ENCODE data around the gene ZNF474.

The ZNF474 gene

GRCh38 chr5:122099060-122099790 lies 30.1 kb upstream of the ZNF474 start:
- H3K36me3 ChIP-seq (ENCODE audit: control insufficient read depth, insufficient read depth, low read length) = no peaks in the 10 kb centered on the region
- no peak overlapping the region for H4K8ac ChIP-seq (ENCODE audit: low read depth, low read length)
- H3K23ac ChIP-seq (ENCODE audit: low read length) = no peak overlapping the region
- H3K4me1 ChIP-seq (ENCODE audit: control insufficient read depth, low read depth, low read length) = no peaks in the 10 kb centered on the region
- H3K18ac ChIP-seq (ENCODE audit: low read length) = no peak overlapping the region
- no peaks in the 10 kb centered on the region for H3K79me2 ChIP-seq (ENCODE audit: control insufficient read depth, insufficient read depth, low read length)
- no peak overlapping the region for H2AK5ac ChIP-seq (ENCODE audit: low read length)
- no peak overlapping the region for H3K27ac ChIP-seq (ENCODE audit: low read depth, low read length)
- H2BK120ac ChIP-seq (ENCODE audit: low read depth, low read length) = no peak overlapping the region
- H2BK5ac ChIP-seq (ENCODE audit: low read length) = no peak overlapping the region
- no peak overlapping the region for H3K4me2 ChIP-seq (ENCODE audit: low read length)
- DNase-seq = peak; percentile 48
- no peaks in the 10 kb centered on the region for H3K79me1 ChIP-seq (ENCODE audit: low read length)
- no peak overlapping the region for H4K5ac ChIP-seq (ENCODE audit: low read length)
- H2BK15ac ChIP-seq (replicated peaks; ENCODE audit: low read depth) = no peak overlapping the region
- H3K27me3 ChIP-seq (ENCODE audit: insufficient read depth, low read length, poor library complexity) = no peaks in the 10 kb centered on the region
- no CpG with 5 or more reads among the region's 6 CpGs for WGBS (ENCODE audit: extremely low coverage, insufficient coverage, low lambda C conversion rate)
- no peak overlapping the region for H3K56ac ChIP-seq (ENCODE audit: low read length)
- H3K4ac ChIP-seq (ENCODE audit: low read depth, low read length) = no peak overlapping the region
- H3K4me3 ChIP-seq (ENCODE audit: low read length) = no peak overlapping the region
- H3K9ac ChIP-seq (ENCODE audit: low read length) = no peak overlapping the region

- Histone ChIP-seq H3K4me3 (ENCODE audit: low read length) (no peak overlapping the region), H3K79me2 (ENCODE audit: control insufficient read depth, insufficient read depth, low read length) (no peaks in the 10 kb centered on the region), H3K36me3 (ENCODE audit: control insufficient read depth, insufficient read depth, low read length) (no peaks in the 10 kb centered on the region), H3K27me3 (ENCODE audit: insufficient read depth, low read length, poor library complexity) (no peaks in the 10 kb centered on the region), H2BK5ac (ENCODE audit: low read length) (no peak overlapping the region), H3K27ac (ENCODE audit: low read depth, low read length) (no peak overlapping the region), H3K18ac (ENCODE audit: low read length) (no peak overlapping the region), H2AK5ac (ENCODE audit: low read length) (no peak overlapping the region), H3K56ac (ENCODE audit: low read length) (no peak overlapping the region), H3K4me2 (ENCODE audit: low read length) (no peak overlapping the region), H2BK15ac (replicated peaks; ENCODE audit: low read depth) (no peak overlapping the region), H4K5ac (ENCODE audit: low read length) (no peak overlapping the region), H4K8ac (ENCODE audit: low read depth, low read length) (no peak overlapping the region), H3K79me1 (ENCODE audit: low read length) (no peaks in the 10 kb centered on the region), H3K4ac (ENCODE audit: low read depth, low read length) (no peak overlapping the region), H3K4me1 (ENCODE audit: control insufficient read depth, low read depth, low read length) (no peaks in the 10 kb centered on the region), H2BK120ac (ENCODE audit: low read depth, low read length) (no peak overlapping the region), H3K23ac (ENCODE audit: low read length) (no peak overlapping the region), H3K9ac (ENCODE audit: low read length) (no peak overlapping the region)
- peak; percentile 28 for DNase-seq
- no CpG with 5 or more reads among the region's 4 CpGs for WGBS (ENCODE audit: extremely low coverage, insufficient coverage, low lambda C conversion rate)
These were observed 27.6 kb upstream of the ZNF474 start for GRCh38 chr5:122101636-122102285.

- no peak overlapping the region for H4K8ac ChIP-seq (ENCODE audit: low read depth, low read length)
- no peak overlapping the region for H3K27ac ChIP-seq (ENCODE audit: low read depth, low read length)
- H2BK120ac ChIP-seq (ENCODE audit: low read depth, low read length) = no peak overlapping the region
- no peak overlapping the region for H2BK15ac ChIP-seq (replicated peaks; ENCODE audit: low read depth)
- no peak overlapping the region for H3K56ac ChIP-seq (ENCODE audit: low read length)
- H3K79me1 ChIP-seq (ENCODE audit: low read length) = no peaks in the 10 kb centered on the region
- no peaks in the 10 kb centered on the region for H3K36me3 ChIP-seq (ENCODE audit: control insufficient read depth, insufficient read depth, low read length)
- H3K9ac ChIP-seq (ENCODE audit: low read length) = no peak overlapping the region
- WGBS (ENCODE audit: extremely low coverage, insufficient coverage, low lambda C conversion rate) = no CpG with 5 or more reads among the region's 1 CpG
- H2AK5ac ChIP-seq (ENCODE audit: low read length) = no peak overlapping the region
- DNase-seq = no peak
- H2BK5ac ChIP-seq (ENCODE audit: low read length) = no peak overlapping the region
- no peaks in the 10 kb centered on the region for H3K79me2 ChIP-seq (ENCODE audit: control insufficient read depth, insufficient read depth, low read length)
- H3K4me1 ChIP-seq (ENCODE audit: control insufficient read depth, low read depth, low read length) = no peaks in the 10 kb centered on the region
- H4K5ac ChIP-seq (ENCODE audit: low read length) = no peak overlapping the region
- no peak overlapping the region for H3K23ac ChIP-seq (ENCODE audit: low read length)
- H3K4ac ChIP-seq (ENCODE audit: low read depth, low read length) = no peak overlapping the region
- no peaks in the 10 kb centered on the region for H3K27me3 ChIP-seq (ENCODE audit: insufficient read depth, low read length, poor library complexity)
- no peak overlapping the region for H3K4me3 ChIP-seq (ENCODE audit: low read length)
- H3K4me2 ChIP-seq (ENCODE audit: low read length) = no peak overlapping the region
- H3K18ac ChIP-seq (ENCODE audit: low read length) = no peak overlapping the region
These were observed 26.5 kb upstream of the ZNF474 start for GRCh38 chr5:122102825-122103224.

GRCh38 chr5:122105909-122106308 lies 23.4 kb upstream of the ZNF474 start:
- H2BK5ac ChIP-seq (ENCODE audit: low read length) = no peak overlapping the region
- H4K8ac ChIP-seq (ENCODE audit: low read depth, low read length) = no peak overlapping the region
- no peaks in the 10 kb centered on the region for H3K4me1 ChIP-seq (ENCODE audit: control insufficient read depth, low read depth, low read length)
- H2BK120ac ChIP-seq (ENCODE audit: low read depth, low read length) = no peak overlapping the region
- no peak overlapping the region for H3K4me2 ChIP-seq (ENCODE audit: low read length)
- WGBS (ENCODE audit: extremely low coverage, insufficient coverage, low lambda C conversion rate) = no CpG with 5 or more reads among the region's 2 CpGs
- H3K23ac ChIP-seq (ENCODE audit: low read length) = no peak overlapping the region
- H3K36me3 ChIP-seq (ENCODE audit: control insufficient read depth, insufficient read depth, low read length) = no peaks in the 10 kb centered on the region
- no peak overlapping the region for H3K4ac ChIP-seq (ENCODE audit: low read depth, low read length)
- no peak overlapping the region for H2AK5ac ChIP-seq (ENCODE audit: low read length)
- no peaks in the 10 kb centered on the region for H3K79me2 ChIP-seq (ENCODE audit: control insufficient read depth, insufficient read depth, low read length)
- H3K56ac ChIP-seq (ENCODE audit: low read length) = no peak overlapping the region
- H3K27ac ChIP-seq (ENCODE audit: low read depth, low read length) = no peak overlapping the region
- H4K5ac ChIP-seq (ENCODE audit: low read length) = no peak overlapping the region
- no peak overlapping the region for H3K4me3 ChIP-seq (ENCODE audit: low read length)
- no peak overlapping the region for H3K9ac ChIP-seq (ENCODE audit: low read length)
- H3K18ac ChIP-seq (ENCODE audit: low read length) = no peak overlapping the region
- no peaks in the 10 kb centered on the region for H3K27me3 ChIP-seq (ENCODE audit: insufficient read depth, low read length, poor library complexity)
- H2BK15ac ChIP-seq (replicated peaks; ENCODE audit: low read depth) = no peak overlapping the region
- DNase-seq = no peak
- no peaks in the 10 kb centered on the region for H3K79me1 ChIP-seq (ENCODE audit: low read length)

GRCh38 chr5:122107016-122107415 lies 22.3 kb upstream of the ZNF474 start:
- H3K27ac ChIP-seq (ENCODE audit: low read depth, low read length) = no peak overlapping the region
- H3K4ac ChIP-seq (ENCODE audit: low read depth, low read length) = no peak overlapping the region
- no peaks in the 10 kb centered on the region for H3K27me3 ChIP-seq (ENCODE audit: insufficient read depth, low read length, poor library complexity)
- WGBS (ENCODE audit: extremely low coverage, insufficient coverage, low lambda C conversion rate) = no CpG with 5 or more reads among the region's 4 CpGs
- DNase-seq = peak; percentile 25
- no peak overlapping the region for H4K5ac ChIP-seq (ENCODE audit: low read length)
- no peak overlapping the region for H3K18ac ChIP-seq (ENCODE audit: low read length)
- no peak overlapping the region for H3K4me2 ChIP-seq (ENCODE audit: low read length)
- no peaks in the 10 kb centered on the region for H3K79me1 ChIP-seq (ENCODE audit: low read length)
- no peak overlapping the region for H3K9ac ChIP-seq (ENCODE audit: low read length)
- H3K79me2 ChIP-seq (ENCODE audit: control insufficient read depth, insufficient read depth, low read length) = no peaks in the 10 kb centered on the region
- no peaks in the 10 kb centered on the region for H3K4me1 ChIP-seq (ENCODE audit: control insufficient read depth, low read depth, low read length)
- H4K8ac ChIP-seq (ENCODE audit: low read depth, low read length) = no peak overlapping the region
- H3K23ac ChIP-seq (ENCODE audit: low read length) = no peak overlapping the region
- no peak overlapping the region for H2BK120ac ChIP-seq (ENCODE audit: low read depth, low read length)
- no peak overlapping the region for H2BK15ac ChIP-seq (replicated peaks; ENCODE audit: low read depth)
- H3K36me3 ChIP-seq (ENCODE audit: control insufficient read depth, insufficient read depth, low read length) = no peaks in the 10 kb centered on the region
- H3K56ac ChIP-seq (ENCODE audit: low read length) = no peak overlapping the region
- no peak overlapping the region for H2BK5ac ChIP-seq (ENCODE audit: low read length)
- H2AK5ac ChIP-seq (ENCODE audit: low read length) = no peak overlapping the region
- no peak overlapping the region for H3K4me3 ChIP-seq (ENCODE audit: low read length)

Data from mesendoderm (in vitro differentiated cells).